Fibroblast of skin of right biceps (primary cell): ENCODE results near the gene CDKN2B.
"Not testable (repeated sequence)": the region's sequence is repeated elsewhere in the genome, so short reads cannot be mapped to it uniquely, and the experiment has no call there.

Experiments used
- DNase-seq: peaks from one replicate; pipeline ENCODE4 v3.0.0-alpha.2; 2013

CDKN2B gene, protein sequence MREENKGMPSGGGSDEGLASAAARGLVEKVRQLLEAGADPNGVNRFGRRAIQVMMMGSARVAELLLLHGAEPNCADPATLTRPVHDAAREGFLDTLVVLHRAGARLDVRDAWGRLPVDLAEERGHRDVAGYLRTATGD

DNA sequence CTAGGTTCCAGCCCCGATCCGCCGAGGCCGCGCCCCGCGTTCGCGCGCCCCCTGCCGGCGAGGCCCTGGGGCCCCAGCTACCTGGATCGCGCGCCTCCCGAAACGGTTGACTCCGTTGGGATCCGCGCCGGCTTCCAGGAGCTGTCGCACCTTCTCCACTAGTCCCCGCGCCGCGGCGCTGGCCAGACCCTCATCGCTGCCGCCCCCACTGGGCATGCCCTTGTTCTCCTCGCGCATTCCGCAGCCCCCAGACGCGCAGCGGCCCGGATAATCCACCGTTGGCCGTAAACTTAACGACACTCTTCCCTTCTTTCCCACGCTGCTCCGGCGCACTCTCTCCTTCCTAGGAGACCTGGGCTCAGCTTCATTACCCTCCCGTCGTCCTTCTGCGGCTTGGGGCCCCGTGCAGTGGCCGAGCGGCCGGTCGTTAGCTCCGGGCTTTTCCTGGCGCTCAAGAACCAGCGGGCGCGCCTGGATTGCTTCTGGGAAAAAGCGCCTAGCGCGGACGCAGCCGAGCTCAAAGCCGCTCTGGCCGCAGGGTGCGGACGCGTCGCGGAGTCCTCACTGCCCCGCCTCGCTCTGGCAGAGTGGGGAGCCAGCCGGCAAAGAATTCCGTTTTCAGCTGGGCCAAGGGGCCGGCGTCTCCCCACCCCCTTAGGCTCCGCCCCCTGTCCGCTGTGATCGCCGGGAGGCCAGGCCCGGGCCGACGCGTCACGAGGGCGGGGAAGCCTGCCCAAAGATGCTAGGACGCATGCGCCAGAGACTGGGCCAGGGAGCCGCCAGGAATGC is at the start of gene CDKN2B:
Gene CDKN2B (minus strand): TSS at position 589 of the 789 bp plus-strand sequence. CDS start 352 bp downstream, at position 237.
- peak; percentile 94 for DNase-seq

DNA sequence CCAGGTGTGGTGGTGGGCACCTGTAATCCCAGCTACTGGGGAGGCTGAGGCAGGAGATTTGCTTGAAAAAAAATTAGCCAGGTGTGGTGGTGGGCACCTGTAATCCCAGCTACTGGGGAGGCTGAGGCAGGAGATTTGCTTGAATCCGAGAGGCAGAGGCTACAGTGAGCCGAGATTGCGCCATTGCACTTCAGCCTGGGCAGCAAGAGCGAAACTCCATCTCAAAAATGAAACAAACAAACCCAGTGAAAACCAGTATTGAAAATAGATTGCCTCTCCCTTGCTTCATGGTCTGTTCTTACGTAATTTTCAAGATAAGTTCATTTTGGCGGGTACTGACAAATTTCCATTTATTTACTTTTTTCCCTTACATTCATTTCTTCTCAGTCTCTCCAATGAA is 48.9 kb upstream of the CDKN2B start:
- DNase-seq, result not testable (repeated sequence)

DNA sequence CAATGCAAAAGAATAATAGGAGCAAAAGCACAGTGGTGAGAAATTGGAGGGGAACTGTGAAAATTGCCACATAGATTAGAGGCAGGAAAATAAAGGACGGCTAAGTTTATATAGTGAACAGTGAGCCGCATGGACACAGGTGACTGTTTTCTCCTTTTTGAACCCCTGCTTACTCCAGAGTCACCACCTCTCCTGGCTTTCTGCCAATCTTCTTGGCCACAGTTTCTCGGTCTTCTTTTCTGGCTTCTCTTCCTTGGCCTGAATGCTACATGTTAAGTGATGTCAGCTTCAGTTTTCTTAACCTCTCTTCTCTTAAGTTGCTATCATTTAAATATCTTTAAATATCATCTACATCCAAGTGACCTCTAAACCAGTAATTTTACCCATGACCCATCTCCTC is 47.3 kb upstream of the CDKN2B start:
- no peak for DNase-seq

DNA sequence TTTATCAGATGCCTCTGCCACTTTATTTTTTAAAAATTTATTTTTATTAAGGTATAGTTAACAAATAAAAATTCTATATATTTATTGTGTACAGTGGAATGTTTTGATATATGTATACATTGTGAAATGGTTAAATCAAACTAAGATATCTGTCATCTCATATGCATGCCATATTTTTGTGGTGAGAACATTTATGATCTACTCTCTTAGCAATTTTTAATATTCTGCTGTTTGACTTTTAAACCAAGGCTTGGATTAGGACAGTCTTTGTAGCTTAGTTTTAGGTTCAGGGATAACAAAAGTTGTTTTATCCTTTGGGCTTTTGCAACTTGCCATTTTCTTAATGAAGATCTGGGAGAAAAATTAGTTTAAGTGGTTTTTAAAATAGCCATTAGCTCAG is 46.0 kb upstream of the CDKN2B start:
- DNase-seq, result peak; percentile 52

DNA sequence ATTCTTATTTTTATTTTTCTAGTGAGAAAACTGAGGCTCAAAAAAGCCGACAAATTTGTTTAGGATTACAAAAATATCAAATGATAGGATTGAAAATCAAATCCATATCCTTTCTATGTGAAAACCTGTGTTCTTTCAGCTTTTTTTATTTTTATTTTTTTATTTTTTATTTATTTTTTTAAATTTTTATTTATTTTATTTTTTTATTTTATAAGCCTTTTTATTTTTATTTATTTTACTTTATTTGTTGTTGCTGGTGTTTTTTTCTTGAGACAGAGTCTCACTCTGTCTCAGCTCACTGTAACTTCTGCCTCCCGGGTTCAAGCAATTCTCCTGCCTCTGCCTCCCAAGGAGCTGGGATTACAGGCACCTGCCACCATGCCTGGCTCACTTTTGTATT is 45.4 kb upstream of the CDKN2B start:
- DNase-seq, result no peak

DNA sequence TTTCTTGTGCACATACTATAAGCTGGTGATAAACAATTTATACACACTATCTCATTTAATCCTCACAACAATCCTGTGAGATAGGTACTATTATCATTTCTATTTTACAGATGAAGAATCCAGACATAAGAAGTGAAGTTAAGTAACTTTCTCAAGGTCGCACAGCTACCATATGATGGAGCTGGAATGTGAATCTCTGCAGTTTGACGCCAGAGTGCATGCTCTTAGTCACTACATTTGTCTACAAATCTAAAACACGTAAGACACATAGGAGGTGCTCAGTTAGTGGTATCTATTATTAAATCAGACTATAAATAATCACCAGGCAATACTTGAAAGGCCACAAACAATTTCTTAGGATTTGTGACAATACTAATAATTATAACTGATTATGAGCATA is 45.0 kb upstream of the CDKN2B start:
- DNase-seq, result peak; percentile 25

DNA sequence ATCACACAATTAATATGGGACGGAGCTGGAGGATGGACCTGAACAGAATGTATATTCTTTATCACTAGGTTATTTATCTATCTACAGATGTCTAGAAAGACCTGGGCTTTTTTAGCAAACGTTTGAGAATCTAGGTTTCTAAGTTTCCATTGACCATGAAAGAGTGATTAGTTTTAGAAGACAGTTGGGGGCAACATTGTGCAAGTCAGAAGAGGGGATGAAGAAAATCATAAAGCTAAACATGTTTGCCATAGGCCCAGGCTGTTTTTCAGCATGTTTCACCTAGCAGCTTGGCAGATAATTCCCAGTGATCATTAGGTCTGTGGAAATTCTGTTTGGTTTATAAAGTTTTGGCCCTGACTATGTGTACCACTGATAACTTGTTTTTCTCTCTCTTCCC is 44.1 kb upstream of the CDKN2B start:
- DNase-seq, result peak; percentile 30

DNA sequence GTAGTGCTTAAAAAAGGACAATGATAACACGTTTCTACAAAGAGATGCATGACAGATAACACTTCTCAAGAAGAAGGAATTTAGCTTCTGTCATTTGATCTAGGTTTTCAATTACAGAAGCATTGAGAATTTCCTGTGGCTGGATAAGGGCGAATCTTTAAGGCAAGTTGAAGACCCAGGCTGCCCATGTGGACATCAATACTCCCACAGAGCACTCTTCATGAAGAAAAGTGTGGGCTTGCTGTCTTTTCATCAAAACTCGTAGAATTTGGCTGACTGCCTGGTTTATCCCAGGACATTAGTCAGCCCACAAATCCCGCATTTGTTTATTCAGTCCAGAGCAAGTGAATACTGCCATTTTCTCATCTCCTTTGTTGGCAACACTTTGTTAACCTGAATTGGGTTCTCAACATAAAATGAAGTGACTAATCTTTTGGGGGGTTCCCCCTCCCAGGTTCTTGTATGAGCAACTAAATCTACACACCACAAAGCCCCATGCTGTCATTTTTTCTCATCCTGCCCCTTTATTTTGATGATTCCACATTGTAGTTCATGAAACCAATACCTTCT is 43.4 kb upstream of the CDKN2B start:
- DNase-seq, result peak; percentile 98

DNA sequence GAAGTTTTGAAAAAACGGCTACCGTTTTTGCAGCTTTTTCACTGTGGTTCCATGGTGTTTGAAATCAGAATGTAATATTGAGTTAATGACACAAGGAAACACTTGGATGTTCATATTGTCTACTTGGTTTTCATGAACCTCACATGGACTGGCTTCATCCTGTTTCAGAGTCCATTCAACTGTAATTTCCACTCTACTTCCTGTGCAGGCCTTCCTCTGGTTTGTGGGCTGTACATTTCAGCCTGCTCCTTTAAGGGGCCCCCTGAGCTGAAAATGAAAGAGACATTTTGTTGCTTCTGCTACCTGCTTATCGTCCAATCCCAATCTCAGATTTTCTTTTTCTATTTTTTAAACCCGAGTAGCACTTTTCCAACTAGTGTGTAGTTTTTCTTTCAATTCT is 41.8 kb upstream of the CDKN2B start:
- DNase-seq, result no peak

DNA sequence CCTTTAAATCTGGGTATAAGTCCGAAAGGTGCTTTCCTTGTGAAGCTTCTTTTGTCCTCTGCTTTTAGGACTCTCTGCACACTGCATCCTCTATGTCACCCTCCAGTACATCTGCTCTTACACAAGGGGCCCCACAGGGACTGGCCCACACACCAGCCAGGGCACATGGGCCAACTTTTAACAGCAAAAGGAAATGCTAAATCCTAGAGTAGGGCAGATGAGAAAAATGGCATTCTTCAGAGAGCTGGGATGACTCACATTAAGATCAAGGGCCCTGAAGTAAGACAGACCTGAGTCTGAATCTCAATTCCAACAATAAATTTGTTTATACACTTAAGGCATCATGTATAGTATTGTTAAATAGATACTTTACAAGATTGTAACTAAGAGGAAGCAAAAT is 40.3 kb upstream of the CDKN2B start:
- peak; percentile 40 for DNase-seq

DNA sequence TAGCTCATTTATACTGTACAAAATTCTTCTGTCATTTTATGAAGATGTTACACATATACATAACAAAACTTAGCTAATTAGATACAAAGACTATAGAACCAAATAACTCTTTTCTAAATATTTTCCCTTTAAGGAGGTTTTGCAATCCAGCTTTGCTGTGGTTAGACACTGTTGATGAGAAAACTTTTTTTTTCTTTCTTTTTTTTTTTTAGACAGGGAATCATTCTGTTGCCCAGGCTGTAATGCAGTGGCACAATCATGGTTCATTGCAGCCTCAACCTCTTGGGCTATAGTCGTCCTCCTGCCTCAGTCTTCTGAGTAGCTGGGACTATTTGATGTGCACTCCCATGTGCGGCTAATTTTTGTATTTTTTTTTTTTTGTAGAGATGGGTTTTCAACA is 38.5 kb upstream of the CDKN2B start:
- DNase-seq, result no peak

DNA sequence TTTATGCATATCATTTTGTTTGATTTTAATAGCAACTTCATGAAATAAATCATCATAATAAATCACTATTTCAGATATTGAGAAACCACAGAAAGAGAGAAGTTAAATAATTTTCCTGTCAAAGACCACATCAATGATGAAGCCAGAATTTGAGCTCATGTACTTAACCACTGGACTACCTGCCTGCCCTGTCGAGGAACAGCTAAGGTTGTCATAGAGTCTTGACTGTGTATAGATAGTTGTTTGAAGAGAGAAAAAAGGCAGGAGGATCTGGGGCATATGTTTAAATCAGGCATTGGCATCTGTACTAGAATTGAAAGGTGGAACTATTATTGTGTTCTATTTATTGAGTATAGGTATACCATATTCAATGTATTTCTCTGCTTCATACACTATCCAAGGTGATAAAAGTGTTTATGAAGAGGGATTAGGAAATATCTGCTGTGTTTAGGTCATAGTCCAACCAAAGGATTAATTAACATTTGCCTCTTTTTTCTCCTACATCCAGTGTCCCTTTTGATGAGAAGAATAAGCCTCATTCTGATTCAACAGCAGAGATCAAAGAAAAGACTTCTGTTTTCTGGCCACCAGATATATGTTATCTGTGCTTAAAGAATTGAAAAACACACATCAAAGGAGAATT is 37.3 kb upstream of the CDKN2B start:
- DNase-seq, result no peak

DNA sequence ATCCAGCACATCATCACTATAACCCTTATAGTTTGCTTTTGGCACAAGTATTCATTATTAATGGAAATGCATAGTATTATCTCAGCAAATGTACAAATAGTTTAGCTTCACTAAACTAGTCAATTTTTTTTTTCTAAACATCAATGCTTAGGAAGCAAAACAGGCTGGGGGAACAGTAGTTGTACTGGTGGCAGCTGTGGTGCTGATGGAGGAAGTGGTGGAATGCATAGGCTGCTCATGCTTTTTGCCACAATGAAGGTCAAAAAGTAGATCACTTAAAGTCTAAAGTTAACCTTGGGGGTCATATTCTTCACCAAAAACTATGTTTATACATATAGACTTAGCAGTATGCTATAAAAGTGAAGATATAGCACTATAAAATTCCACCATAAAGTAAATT is 36.3 kb upstream of the CDKN2B start:
- DNase-seq, result no peak

DNA sequence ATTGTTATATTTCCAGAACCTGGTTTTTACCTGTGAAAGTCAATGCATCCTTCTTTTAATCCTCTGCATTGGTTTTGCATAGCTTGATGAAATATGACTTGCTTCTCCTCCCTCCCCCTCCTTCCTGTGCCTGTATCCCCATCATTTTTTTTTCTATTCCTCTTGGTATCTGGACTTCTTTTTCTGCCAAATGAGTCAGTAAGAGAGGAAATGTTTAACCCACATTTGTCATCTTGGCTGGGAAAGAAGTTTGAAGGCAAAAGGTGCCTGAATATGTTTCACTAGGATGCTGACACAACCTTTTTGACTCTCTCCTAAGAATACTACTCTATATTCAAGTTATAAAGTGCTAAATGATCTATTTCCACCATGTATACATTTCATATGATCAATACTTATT is 35.5 kb upstream of the CDKN2B start:
- DNase-seq, result peak; percentile 90

DNA sequence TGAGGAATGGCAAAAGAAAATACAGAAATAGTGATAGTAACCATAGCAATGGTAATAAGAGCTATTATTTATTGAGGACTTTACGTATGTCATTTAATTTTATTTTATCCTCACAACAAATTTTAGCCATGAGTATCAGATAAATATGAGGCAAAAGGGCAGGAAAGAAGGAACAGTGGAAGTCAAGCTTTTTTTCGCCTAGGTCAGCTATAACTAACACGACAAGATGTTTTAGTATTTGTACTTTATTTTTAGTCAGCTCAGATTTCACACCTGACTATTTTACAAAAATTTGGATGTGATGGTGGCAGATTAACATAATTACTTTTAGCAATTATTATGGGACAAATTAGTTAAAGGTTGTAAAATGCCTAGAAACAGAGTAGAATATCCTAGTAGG is 34.8 kb upstream of the CDKN2B start:
- DNase-seq, result no peak

DNA sequence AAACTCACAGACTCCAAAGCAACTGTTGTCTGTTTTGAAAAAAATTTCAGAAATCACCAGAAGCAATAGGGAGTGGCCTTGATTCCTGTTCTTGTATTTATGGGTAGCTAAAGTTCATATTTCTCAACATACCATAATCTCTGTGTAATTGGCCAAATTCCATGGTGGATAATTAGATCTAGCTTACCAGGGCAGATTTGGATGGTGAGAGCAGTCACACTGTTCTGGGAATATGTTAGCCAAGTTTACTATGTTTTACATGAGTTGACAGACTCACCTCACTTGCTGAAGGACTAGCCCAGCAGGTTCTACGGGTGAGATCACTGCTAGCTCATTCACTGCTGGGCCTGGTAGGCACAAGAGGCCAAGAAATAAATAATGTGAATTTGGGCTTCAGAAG is 32.7 kb upstream of the CDKN2B start:
- peak; percentile 44 for DNase-seq

DNA sequence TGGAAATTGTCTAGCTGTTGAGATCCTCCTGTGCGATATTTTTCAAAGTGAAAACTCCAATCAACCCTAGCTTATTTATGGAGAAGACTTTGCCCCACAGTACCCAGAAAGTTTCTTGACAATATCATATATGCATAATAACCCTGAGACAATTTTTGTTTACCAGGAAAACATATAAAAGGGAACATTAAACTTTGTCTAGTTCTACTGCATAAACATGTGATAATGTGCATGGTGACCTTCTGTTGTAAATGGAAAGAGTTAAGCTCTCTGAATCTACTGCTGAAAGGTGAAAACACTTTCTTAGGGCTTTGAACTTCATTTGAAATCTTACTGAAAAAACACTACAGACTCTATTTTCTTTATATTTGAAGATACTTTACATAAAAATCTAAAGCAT is 32.2 kb upstream of the CDKN2B start:
- no peak for DNase-seq

DNA sequence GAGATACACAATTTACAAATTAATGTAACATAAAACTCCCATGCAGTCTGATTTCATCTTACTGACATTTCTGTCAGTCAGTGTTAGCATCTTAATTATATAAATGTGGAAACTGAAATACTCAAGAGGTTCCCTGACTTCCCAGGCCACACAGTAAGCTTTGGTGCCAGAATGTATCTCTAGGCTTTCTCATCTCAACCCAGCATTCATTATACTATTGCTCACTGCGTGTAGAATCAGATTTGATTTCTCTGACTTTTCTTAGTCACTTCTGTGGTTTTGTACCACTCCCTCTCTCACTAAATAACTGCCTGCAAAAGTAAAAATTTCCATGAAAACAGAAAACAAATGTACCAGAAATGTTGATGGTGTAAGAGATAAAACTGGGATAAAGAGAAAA is 31.7 kb upstream of the CDKN2B start:
- DNase-seq, result peak; percentile 83

DNA sequence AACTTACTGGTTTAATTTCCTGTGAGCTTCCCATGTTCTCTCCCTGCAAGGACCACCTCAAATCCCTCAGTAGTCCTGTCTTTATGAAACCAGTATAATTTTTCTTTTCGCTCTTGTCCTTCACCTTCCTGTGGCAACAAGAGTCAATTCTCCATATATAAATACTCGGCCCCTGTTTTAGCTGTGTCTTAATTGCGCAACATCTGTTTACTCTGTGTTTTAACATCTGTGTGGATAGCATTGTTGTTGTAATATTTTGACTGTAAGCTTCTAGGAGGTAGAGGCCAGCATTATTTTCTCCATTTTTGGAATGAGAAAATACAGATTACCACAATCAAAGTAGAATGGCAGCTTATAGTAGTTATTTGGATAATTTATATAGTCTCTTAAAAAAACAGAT is 30.2 kb upstream of the CDKN2B start:
- no peak for DNase-seq

DNA sequence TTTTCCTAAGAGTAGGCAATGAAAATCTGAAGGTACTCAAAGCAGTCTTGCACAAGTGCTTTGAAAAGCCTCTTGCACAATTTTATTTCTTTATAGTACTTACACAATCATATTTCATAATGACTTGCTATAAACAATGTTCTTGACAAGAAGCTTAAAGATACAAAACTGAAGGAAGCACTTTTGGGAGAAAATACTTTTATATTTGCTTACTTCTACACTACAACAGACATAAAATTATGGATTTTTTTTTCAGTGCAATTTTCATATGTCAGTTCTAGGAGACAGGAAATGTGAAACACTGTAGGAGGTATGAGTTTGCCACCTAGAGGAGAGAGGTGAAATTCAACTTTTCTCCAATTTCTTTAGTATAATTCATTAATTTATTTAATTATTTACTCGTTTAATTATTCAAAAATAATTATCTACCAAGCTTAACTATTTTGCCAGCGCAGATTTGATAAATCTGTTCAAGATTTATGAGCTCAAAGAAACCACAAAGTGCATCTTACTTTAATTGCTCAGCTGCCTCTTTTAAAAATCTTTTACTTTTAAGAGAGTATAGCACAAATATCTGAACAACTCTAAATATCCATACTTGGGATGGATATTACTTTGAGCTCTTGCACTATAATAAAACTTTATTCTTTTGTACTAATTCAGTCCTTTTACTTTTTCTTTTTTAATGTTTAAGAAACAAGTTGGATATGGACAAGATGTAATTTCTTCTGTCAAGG is 29.0 kb upstream of the CDKN2B start:
- DNase-seq, result peak; percentile 39

DNA sequence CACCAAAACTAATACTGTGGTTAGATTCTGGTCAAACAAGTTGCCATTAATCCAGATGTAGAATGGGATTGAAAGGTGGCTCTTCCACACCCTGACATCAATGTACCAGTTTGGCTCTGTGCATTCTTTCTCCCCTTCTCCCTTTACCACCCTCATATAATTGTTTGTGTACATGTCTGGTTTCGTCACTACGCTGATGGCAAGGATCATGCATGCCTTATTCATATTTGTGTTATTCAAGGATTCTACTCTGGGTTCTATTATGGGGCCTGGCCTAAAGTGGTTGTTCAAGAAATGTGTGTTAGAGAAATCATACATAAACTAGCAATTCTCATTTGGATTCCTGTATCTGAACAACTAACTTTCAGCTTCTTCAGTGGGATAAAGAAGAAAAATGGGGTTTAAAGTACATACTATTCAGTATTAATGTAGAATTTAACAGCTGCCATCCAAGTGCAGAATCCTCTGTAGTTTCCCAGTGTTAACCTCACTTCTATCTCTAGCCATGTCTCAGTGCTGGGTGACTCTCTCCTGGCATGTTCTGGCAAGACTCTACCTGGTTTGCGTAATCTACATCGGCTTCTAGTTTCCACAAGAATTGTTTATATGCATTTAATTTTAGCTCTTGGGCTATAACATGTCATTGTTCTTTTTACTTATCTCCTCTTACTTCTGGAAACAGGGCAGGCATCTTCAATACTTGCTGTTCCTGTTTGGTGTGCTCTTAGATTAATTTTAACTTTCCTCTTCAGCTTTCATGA is 27.9 kb upstream of the CDKN2B start:
- DNase-seq, result no peak

DNA sequence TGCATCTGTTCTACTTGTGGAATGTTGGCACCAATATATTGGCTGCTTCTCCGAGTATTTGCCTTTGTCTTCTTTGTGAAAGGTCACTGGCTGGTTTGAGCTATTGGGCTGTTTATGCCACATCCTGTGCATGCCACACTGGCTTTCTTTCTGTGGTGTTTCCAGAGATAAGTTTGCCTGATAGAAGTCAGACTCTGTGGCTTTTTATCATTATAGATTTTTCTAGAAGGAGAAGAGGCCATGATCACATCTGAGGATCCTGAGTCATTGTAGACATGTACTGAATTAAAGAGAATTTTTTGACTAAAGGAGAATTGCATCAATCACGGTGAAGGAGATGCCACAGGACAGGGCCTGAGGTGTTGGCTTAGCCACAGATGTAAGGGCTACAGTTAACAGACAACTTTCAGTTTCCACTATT is 26.5 kb upstream of the CDKN2B start:
- DNase-seq, result no peak
